H1 (cell line): ENCODE data around the gene TFRC. TPM values are rescaled to one million over a fixed set of nuclear protein-coding genes. Genes with fewer than 3 reads are reported as not detected.

ENCODE experiments used
- CTCF ChIA-PET: fragments of 300-600 bp; sonication (Branson Sonifier 250); formaldehyde crosslinking; loops from one replicate; lab custom pipeline; 2021; ENCODE audit not compliant: partially characterized antibody; lab: Charles Lee
- POLR2A ChIA-PET: fragments of 300-600 bp; sonication (Branson Sonifier 250); formaldehyde crosslinking; loops from one replicate; lab custom pipeline; 2021; ENCODE audit warnings: inconsistent platforms; ENCODE audit not compliant: partially characterized antibody; lab: Charles Lee
- DNase-seq, 2 experiments: peaks; one replicate each; pipeline versions ENCODE4 v3.0.0 to v3.0.0-alpha.2; 2010 to 2022; ENCODE audit warnings: low spot score in 2 of 2, low read depth in 1 of 2, mixed read lengths in 1 of 2
- FAIRE-seq: peaks from 2 replicates; lab custom pipeline; 2011; peaks lifted over from hg19 to GRCh38; lab: Jason Lieb, UNC
- H2AFZ ChIP-seq: 2 replicates; pipeline ENCODE4 v1.8.1; 2012; ENCODE audit warnings: low read length, inconsistent platforms
- H2AK5ac ChIP-seq: 2 replicates; pipeline ENCODE4 v1.6.1; 2013; ENCODE audit warnings: low read depth, low read length
- H2BK120ac ChIP-seq: replicated peaks from 2 replicates; pipeline ENCODE3; 2013; ENCODE audit warnings: low read depth, low read length, inconsistent platforms
- H2BK12ac ChIP-seq: 2 replicates; pipeline ENCODE4 v1.6.1; 2013; ENCODE audit warnings: low read depth, low read length
- H2BK15ac ChIP-seq: 2 replicates; pipeline ENCODE4 v1.6.1; 2013; ENCODE audit warnings: low read length
- H2BK20ac ChIP-seq: 2 replicates; pipeline ENCODE4 v1.6.1; 2013; ENCODE audit warnings: low read length
- H2BK5ac ChIP-seq: 2 replicates; pipeline ENCODE4 v1.6.1; 2013; ENCODE audit warnings: low read depth, low read length
- H3K14ac ChIP-seq: 2 replicates; pipeline ENCODE4 v1.6.1; 2013; ENCODE audit warnings: inconsistent platforms; ENCODE audit not compliant: insufficient read length
- H3K18ac ChIP-seq: 2 replicates; pipeline ENCODE4 v1.6.1; 2013; ENCODE audit warnings: low read length; ENCODE audit errors: extremely low read depth
- H3K23ac ChIP-seq: 2 replicates; pipeline ENCODE4 v1.6.1; 2013; ENCODE audit warnings: inconsistent platforms; ENCODE audit not compliant: insufficient read length
- H3K23me2 ChIP-seq: 2 replicates; pipeline ENCODE4 v1.6.1; 2013; ENCODE audit warnings: low read depth, low read length
- H3K27ac ChIP-seq: 2 replicates; pipeline ENCODE4 v1.6.1; 2011; ENCODE audit warnings: low read depth, low read length, inconsistent platforms
- H3K27me3 ChIP-seq, 4 experiments: replicated peaks in 1 of 4; 1 replicate in 1 of 4; 2 replicates in 3 of 4; pipeline versions ENCODE4 v1.6.1 to v1.8.1; 2011 to 2013; ENCODE audit warnings: low read length in 3 of 4, mild to moderate bottlenecking in 3 of 4, inconsistent platforms in 2 of 4, mixed read lengths in 2 of 4, moderate library complexity in 1 of 4; ENCODE audit not compliant: control insufficient read depth in 3 of 4, insufficient read depth in 3 of 4; ENCODE audit errors: extremely low read depth in 1 of 4
- H3K36me3 ChIP-seq, 4 experiments: 2 replicates each; pipeline versions ENCODE4 v1.6.1 to v1.8.1; 2011 to 2013; ENCODE audit warnings: mild to moderate bottlenecking in 4 of 4, low read length in 3 of 4, moderate library complexity in 2 of 4, control low read depth in 1 of 4, inconsistent platforms in 1 of 4; ENCODE audit not compliant: insufficient read depth in 4 of 4, control insufficient read depth in 2 of 4
- H3K4ac ChIP-seq: replicated peaks from 2 replicates; pipeline ENCODE3; 2013; ENCODE audit warnings: low read length, low read depth, mixed read lengths, inconsistent platforms; ENCODE audit not compliant: insufficient read length
- H3K4me1 ChIP-seq, 4 experiments: replicated peaks in 1 of 4; 1 replicate in 1 of 4; 2 replicates in 3 of 4; pipeline versions ENCODE4 v1.6.1 to v1.8.1; 2011 to 2013; ENCODE audit warnings: low read length in 3 of 4, inconsistent platforms in 2 of 4, mixed read lengths in 1 of 4; ENCODE audit not compliant: insufficient read depth in 4 of 4, control insufficient read depth in 3 of 4
- H3K4me2 ChIP-seq, 2 experiments: 2 replicates each; pipeline versions ENCODE4 v1.6.1 to v1.8.1; 2011 to 2013; ENCODE audit warnings: low read depth in 2 of 2, low read length in 2 of 2, control low read depth in 1 of 2, inconsistent platforms in 1 of 2, mild to moderate bottlenecking in 1 of 2; ENCODE audit not compliant: insufficient read depth in 1 of 2
- H3K4me3 ChIP-seq, 4 experiments: fragments of 200-600, 300-600 bp in 1 of 4; sonication (generic), shearing (Covaris generic), sonication (Bioruptor Twin) in 1 of 4; 2 replicates each; pipeline versions ENCODE4 v1.5.1 to v1.8.1; 2011 to 2016; ENCODE audit warnings: low read length in 4 of 4, low read depth in 3 of 4, control low read depth in 2 of 4, inconsistent platforms in 2 of 4, mild to moderate bottlenecking in 2 of 4, mixed read lengths in 1 of 4, moderate library complexity in 1 of 4; ENCODE audit not compliant: insufficient read depth in 2 of 4; ENCODE audit errors: extremely low read depth in 1 of 4
- H3K56ac ChIP-seq: replicated peaks from 2 replicates; pipeline ENCODE3; 2013; ENCODE audit warnings: low read depth, mild to moderate bottlenecking, mixed read lengths, low read length, inconsistent platforms; ENCODE audit not compliant: insufficient read length
- H3K79me1 ChIP-seq: 2 replicates; pipeline ENCODE4 v1.6.1; 2013; ENCODE audit warnings: low read depth, low read length, control low read depth
- H3K79me2 ChIP-seq, 2 experiments: 2 replicates each; pipeline versions ENCODE4 v1.6.1 to v1.8.1; 2012 to 2013; ENCODE audit warnings: low read length in 2 of 2, mild to moderate bottlenecking in 2 of 2, inconsistent platforms in 1 of 2; ENCODE audit not compliant: insufficient read depth in 2 of 2, control insufficient read depth in 1 of 2
- H3K9ac ChIP-seq, 4 experiments: replicated peaks in 1 of 4; 1 replicate in 1 of 4; 2 replicates in 3 of 4; pipeline versions ENCODE4 v1.6.1 to v1.8.1; 2011 to 2013; ENCODE audit warnings: low read depth in 3 of 4, low read length in 3 of 4, control low read depth in 2 of 4, mild to moderate bottlenecking in 2 of 4, moderate library complexity in 2 of 4, inconsistent platforms in 1 of 4; ENCODE audit errors: extremely low read depth in 1 of 4
- H3K9me3 ChIP-seq, 2 experiments: 2 replicates each; pipeline versions ENCODE4 v1.6.1 to v1.8.1; 2012 to 2013; ENCODE audit warnings: mild to moderate bottlenecking in 2 of 2, moderate library complexity in 2 of 2, control low read depth in 1 of 2, inconsistent platforms in 1 of 2, low read depth in 1 of 2, low read length in 1 of 2, mixed read lengths in 1 of 2; ENCODE audit not compliant: insufficient read depth in 2 of 2
- H4K20me1 ChIP-seq, 2 experiments: replicated peaks in 1 of 2; 2 replicates each; pipeline versions ENCODE3 to v1.8.1; 2011 to 2013; ENCODE audit warnings: inconsistent platforms in 2 of 2, low read length in 2 of 2, mild to moderate bottlenecking in 1 of 2; ENCODE audit not compliant: insufficient read depth in 2 of 2, control insufficient read depth in 1 of 2
- H4K5ac ChIP-seq: 2 replicates; pipeline ENCODE4 v1.6.1; 2013; ENCODE audit warnings: low read length, low read depth, mixed read lengths, inconsistent platforms; ENCODE audit not compliant: insufficient read length
- H4K8ac ChIP-seq: 2 replicates; pipeline ENCODE4 v1.8.0; 2013; ENCODE audit warnings: mild to moderate bottlenecking, moderate library complexity, low read length, inconsistent platforms; ENCODE audit not compliant: insufficient read depth; ENCODE audit errors: extremely low read depth
- H4K91ac ChIP-seq: replicated peaks from 2 replicates; pipeline ENCODE3; 2013; ENCODE audit warnings: low read length, mixed read lengths, inconsistent platforms; ENCODE audit not compliant: insufficient read length
- BACH1 ChIP-seq: IDR thresholded peaks from 2 replicates; pipeline ENCODE4 v1.6.1; 2012; ENCODE audit warnings: low read length, improper control_type of control experiment
- BRCA1 ChIP-seq: IDR thresholded peaks from 2 replicates; pipeline ENCODE4 v1.6.1; 2012; ENCODE audit warnings: low read depth, low read length, improper control_type of control experiment
- CHD1 ChIP-seq: IDR thresholded peaks from 2 replicates; pipeline ENCODE4 v1.6.1; 2012; ENCODE audit warnings: low read depth, low read length, improper control_type of control experiment
- HDAC6 ChIP-seq: IDR thresholded peaks from one replicate; pipeline ENCODE4 v1.7.1; 2012; ENCODE audit warnings: low read depth, mild to moderate bottlenecking, inconsistent platforms, low read length, moderate library complexity
- MAFK ChIP-seq: IDR thresholded peaks from 2 replicates; pipeline ENCODE4 v1.6.1; 2012; ENCODE audit warnings: low read depth, mild to moderate bottlenecking, improper control_type of control experiment, low read length
- RXRA ChIP-seq: IDR thresholded peaks from 2 replicates; pipeline ENCODE4 v1.6.1; 2011; ENCODE audit warnings: low read depth, mild to moderate bottlenecking, low read length, moderate library complexity; ENCODE audit not compliant: insufficient read depth
- SAP30 ChIP-seq: fragments of 300-600 bp; sonication (generic); IDR thresholded peaks from 2 replicates; pipeline ENCODE4 v1.7.1; 2012; ENCODE audit warnings: low read length, moderate library complexity, mild to moderate bottlenecking, inconsistent platforms; ENCODE audit not compliant: insufficient read depth, insufficient replicate concordance
- SUZ12 ChIP-seq: fragments of 200-600 bp; sonication (generic); IDR thresholded peaks from 2 replicates; pipeline ENCODE4 v1.6.1; 2012; ENCODE audit warnings: mild to moderate bottlenecking, inconsistent platforms, low read length, moderate library complexity, mixed read lengths
- TAF7 ChIP-seq: optimal IDR thresholded peaks from 2 replicates; pipeline ENCODE3; 2011; ENCODE audit warnings: low read depth, mild to moderate bottlenecking, inconsistent platforms, low read length, moderate library complexity, borderline replicate concordance
- TCF12 ChIP-seq: IDR thresholded peaks from 2 replicates; pipeline ENCODE4 v1.6.1; 2011; ENCODE audit warnings: low read depth, mild to moderate bottlenecking, low read length
- ZNF274 ChIP-seq: IDR thresholded peaks from 2 replicates; pipeline ENCODE4 v1.7.0; 2012; ENCODE audit warnings: low read length, borderline replicate concordance; ENCODE audit errors: extremely low read depth
- WGBS, 2 experiments: shearing (Covaris generic) in 1 of 2; methylation state at CpG; one replicate each; pipeline versions ENCODE4 v1.1.6 to v1.1.7; 2013 to 2015; ENCODE audit warnings: low lambda C conversion rate in 2 of 2, mixed read lengths in 2 of 2, inconsistent platforms in 1 of 2, low coverage in 1 of 2, missing lambda C conversion rate in 1 of 2; ENCODE audit not compliant: insufficient replicate concordance in 2 of 2, insufficient coverage in 1 of 2, insufficient read length in 1 of 2; ENCODE audit errors: extremely low coverage in 1 of 2, missing lambda C conversion rate in 1 of 2; 5-methylcytosine and 5-hydroxymethylcytosine counted together
- polyA plus RNA-seq, 7 experiments: library from polyadenylated mRNA; depleted of rRNA in 3 of 7; stranded (reverse) in 5 of 7; unstranded in 2 of 7; fragments of >200 nt in 5 of 7; fragments of 200-250 nt in 2 of 7; gene quantifications; 1 replicate in 5 of 7; 2 replicates in 1 of 7; 4 replicates in 1 of 7; pipeline versions ENCODE4 v1.2.1 to v1.2.3, GENCODE V29; 2011 to 2013; ENCODE audit warnings: missing spikeins in 2 of 7, mixed read lengths in 2 of 7
- total RNA-seq: library from RNA; stranded (reverse); fragmentation: NEBNext Ultra II Directional; extraction: Animal tissue kit (Norgen Biotek cat#: 25700); gene quantifications from 2 replicates; pipeline ENCODE4 v1.2.1, GENCODE V29; 2021
- TF ChIP-seq, protein P1 (sequence below): IDR thresholded peaks from 2 replicates; pipeline ENCODE4 v1.6.1; 2012; ENCODE audit warnings: low read length, inconsistent platforms

The TFRC gene
- total and polyA plus RNA-seq, 2 of the 8 experiments (the other 6 are each of a cell fraction or from before 2014, with no cell fraction given), result 67.3 to 161 TPM

DNA sequence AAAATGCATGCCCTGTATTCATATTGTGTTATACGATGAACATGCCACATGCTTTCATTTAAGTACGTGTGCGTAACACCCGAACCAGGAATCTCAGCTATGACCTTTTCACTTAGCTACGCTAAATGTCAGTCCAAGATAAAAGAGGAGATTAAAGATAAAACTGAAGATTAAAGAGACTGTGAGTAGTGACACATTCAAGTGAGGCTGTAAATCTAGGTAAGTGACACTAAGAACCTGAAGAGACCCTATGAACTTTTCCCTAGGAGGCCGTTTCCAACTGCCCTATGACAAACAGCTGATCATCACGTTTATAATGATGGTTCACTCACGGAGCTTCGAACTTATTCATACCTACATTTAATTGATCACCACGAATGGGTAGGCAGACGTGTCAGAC is 32.2 kb downstream of the TFRC start:
- no peak for TF ChIP-seq ZNF274
- TF ChIP-seq TAF7, result no peak
- no peak for TF ChIP-seq SAP30
- no peak for TF ChIP-seq SUZ12
- no peak for TF ChIP-seq BACH1
- no peak for TF ChIP-seq BRCA1
- TF ChIP-seq HDAC6, result no peak
- no peak for TF ChIP-seq MAFK
- TF ChIP-seq TCF12, result no peak
- TF ChIP-seq RXRA, result no peak
- no peak for TF ChIP-seq CHD1
- TF ChIP-seq, protein P1, sequence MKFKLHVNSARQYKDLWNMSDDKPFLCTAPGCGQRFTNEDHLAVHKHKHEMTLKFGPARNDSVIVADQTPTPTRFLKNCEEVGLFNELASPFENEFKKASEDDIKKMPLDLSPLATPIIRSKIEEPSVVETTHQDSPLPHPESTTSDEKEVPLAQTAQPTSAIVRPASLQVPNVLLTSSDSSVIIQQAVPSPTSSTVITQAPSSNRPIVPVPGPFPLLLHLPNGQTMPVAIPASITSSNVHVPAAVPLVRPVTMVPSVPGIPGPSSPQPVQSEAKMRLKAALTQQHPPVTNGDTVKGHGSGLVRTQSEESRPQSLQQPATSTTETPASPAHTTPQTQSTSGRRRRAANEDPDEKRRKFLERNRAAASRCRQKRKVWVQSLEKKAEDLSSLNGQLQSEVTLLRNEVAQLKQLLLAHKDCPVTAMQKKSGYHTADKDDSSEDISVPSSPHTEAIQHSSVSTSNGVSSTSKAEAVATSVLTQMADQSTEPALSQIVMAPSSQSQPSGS, result no peak
- no peak overlapping the region for H3K23ac ChIP-seq
- no peak overlapping the region for H4K8ac ChIP-seq
- no peak overlapping the region for H3K27ac ChIP-seq
- no peak for DNase-seq
- no peak overlapping the region for H3K9ac ChIP-seq
- no peak overlapping the region for H3K56ac ChIP-seq
- H4K20me1 ChIP-seq, result peaks cover 0 to 4% of the 10 kb centered on the region in 2 experiments
- H3K36me3 ChIP-seq, result peaks cover 19 to 58% (median 43%) of the 10 kb centered on the region in 4 experiments
- H2AK5ac ChIP-seq, result no peak overlapping the region
- no peak overlapping the region for H3K4me3 ChIP-seq
- no peak overlapping the region for H3K4me2 ChIP-seq
- no peak for FAIRE-seq
- H3K4ac ChIP-seq, result no peak overlapping the region
- no peak overlapping the region for H4K5ac ChIP-seq
- H2AFZ ChIP-seq, result no peak overlapping the region
- WGBS, 2 experiments, result 91% methylated on average over 11 of the region's 11 CpGs; no CpG with 5 or more reads in 1 of the 2 experiments
- no peaks in the 10 kb centered on the region for H3K27me3 ChIP-seq
- no peaks in the 10 kb centered on the region for H3K4me1 ChIP-seq
- H2BK120ac ChIP-seq, result no peak overlapping the region
- H3K18ac ChIP-seq, result no peak overlapping the region
- H3K79me1 ChIP-seq, result no peaks in the 10 kb centered on the region
- no peak overlapping the region for H3K14ac ChIP-seq
- H2BK20ac ChIP-seq, result no peak overlapping the region
- H4K91ac ChIP-seq, result no peak overlapping the region
- H3K23me2 ChIP-seq, result no peaks in the 10 kb centered on the region
- POLR2A ChIA-PET, result interaction anchor here (0.8 to 1.2 kb wide), 3 partner anchors 10 to 30 kb away, joined by 3 to 4 read pairs (median 3); no protein-coding TSS in a partner anchor
- no peak overlapping the region for H2BK12ac ChIP-seq
- H2BK15ac ChIP-seq, result no peak overlapping the region
- H2BK5ac ChIP-seq, result no peak overlapping the region
- CTCF ChIA-PET, result interaction anchor here (0.5 to 4.0 kb wide), 3 partner anchors 23 to 416 kb away, joined by 3 to 26 read pairs (median 14); no protein-coding TSS in a partner anchor
- H3K79me2 ChIP-seq, result no peaks in the 10 kb centered on the region
- H3K9me3 ChIP-seq, result no peaks in the 10 kb centered on the region
